ENCODE measurements around the gene SLC22A5.
"Not testable (repeated sequence)": the region's sequence is repeated elsewhere in the genome, so short reads cannot be mapped to it uniquely, and the experiment has no call there.

SLC22A5 gene

DNA sequence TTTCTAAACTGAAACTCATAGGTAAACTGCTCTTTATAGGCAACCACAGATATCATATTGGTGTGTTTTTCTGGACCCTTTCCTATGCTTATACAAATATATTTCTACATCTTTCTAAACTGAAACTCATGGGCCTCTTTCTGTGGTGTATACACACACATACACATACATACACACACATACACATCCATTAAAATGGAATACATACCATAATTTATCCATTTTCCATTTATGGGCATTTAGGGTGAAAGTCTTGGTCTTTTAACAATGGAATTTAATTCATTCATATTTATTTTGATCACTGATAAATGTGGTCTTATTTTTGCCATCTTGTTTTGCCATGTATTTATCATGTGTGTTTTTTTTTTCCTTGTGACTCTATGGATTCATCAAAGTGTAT, 44.1 kb downstream of the SLC22A5 start:
- DNase-seq (ENCODE audit: low read depth), result no peak

DNA sequence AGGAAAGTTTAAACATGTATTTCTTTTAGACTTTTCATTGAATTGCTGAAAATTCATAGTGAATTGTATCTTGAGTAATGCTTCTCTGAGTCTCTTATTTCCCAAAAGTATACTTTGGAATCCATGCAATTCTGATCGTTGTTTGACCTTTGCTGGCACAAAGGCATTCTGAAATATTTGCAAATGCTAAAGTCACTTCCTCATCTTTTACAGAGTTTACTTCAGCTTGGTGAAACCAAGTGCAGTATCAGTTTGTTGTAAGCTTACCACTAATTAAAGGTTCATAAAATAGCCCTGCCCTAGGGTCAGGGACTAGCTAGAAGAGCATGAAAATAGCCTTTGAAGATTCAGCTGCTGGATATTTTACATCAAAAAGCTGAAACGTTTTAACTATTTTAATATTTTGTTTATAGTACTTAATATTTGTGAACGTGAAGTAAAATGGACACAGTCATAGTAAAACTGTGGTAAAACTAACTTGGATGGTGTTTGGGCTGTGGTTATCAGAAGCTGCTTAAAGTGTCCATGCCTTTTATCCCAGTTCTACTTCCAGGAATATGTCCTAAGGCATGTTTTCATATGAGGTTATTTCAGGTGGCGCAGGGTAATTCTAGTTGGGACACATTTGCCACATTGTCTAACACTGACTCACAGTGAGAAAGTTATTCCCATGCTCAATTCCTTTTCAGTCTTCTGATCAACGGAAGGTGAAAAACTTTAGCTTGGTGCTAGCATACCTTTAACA, 45.3 kb downstream of the SLC22A5 start:
- DNase-seq (ENCODE audit: low read depth), result no peak

DNA sequence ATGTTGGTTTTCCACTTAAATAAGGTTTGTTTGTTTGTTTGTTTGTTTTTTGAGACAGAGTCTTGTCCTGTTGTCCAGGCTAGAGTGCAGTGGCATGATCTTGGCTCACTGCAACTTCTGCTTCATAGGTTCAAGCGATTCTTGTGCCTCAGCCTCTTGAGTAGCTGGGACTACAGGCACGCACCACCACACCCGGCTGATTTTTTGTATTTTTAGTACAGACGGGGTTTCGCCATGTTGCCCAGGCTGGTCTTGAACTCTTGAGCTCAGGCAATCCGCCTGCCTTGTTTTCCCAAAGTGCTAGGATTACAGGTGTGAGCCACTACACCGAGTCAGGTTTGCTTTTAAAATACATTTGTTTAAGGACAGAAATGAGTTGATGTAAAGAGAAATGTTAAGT, 46.0 kb downstream of the SLC22A5 start:
- not testable (repeated sequence) for DNase-seq (ENCODE audit: low read depth)

GRCh38 chr5:132416306-132417009, 46.9 kb downstream of the SLC22A5 start:
- no peak for DNase-seq (ENCODE audit: low read depth)

- DNase-seq (ENCODE audit: low read depth), result no peak
These were observed 47.5 kb downstream of the SLC22A5 start for GRCh38 chr5:132417010-132417439.

DNA sequence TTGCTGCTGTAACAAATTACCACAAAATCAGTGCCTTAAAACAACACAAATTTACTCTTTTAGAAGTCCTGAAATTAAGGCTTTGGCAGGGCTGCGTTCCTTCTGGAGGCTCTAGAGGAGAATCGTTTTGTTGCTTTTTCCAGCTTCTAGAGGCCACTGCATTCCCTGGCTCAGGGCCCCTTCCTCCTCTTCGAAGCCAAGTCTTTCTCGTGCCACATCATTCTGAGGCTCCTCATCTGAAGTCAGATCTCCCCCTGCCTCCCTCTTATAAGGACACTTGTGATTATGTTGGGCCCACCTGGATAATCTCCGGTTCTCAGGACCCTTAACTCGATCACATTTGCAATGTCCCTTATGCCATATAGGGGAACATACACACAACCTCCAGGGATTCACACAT, 48.0 kb downstream of the SLC22A5 start:
- DNase-seq (ENCODE audit: low read depth), result no peak

GRCh38 chr5:132417889-132418485, 48.5 kb downstream of the SLC22A5 start:
- DNase-seq (ENCODE audit: low read depth), result no peak

DNA sequence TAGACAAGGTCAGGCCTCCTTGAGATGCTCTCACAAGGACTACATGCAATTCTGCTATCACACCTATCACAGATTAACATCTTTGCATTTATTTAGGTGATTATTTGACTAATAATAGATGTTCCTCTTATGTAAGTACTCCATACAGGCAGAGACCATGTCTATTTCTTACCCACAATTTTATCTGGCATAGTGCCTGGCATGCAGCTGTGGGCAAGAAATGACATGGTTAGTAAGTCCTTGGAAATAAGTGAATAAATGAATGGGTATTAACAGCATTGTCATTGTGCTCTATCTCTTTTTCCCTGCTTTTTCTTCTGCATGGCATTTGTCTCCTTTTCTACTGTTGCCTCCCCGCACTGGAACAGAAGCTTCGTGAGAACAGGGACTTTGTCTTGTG, 49.4 kb downstream of the SLC22A5 start:
- DNase-seq (ENCODE audit: low read depth), result no peak

DNA sequence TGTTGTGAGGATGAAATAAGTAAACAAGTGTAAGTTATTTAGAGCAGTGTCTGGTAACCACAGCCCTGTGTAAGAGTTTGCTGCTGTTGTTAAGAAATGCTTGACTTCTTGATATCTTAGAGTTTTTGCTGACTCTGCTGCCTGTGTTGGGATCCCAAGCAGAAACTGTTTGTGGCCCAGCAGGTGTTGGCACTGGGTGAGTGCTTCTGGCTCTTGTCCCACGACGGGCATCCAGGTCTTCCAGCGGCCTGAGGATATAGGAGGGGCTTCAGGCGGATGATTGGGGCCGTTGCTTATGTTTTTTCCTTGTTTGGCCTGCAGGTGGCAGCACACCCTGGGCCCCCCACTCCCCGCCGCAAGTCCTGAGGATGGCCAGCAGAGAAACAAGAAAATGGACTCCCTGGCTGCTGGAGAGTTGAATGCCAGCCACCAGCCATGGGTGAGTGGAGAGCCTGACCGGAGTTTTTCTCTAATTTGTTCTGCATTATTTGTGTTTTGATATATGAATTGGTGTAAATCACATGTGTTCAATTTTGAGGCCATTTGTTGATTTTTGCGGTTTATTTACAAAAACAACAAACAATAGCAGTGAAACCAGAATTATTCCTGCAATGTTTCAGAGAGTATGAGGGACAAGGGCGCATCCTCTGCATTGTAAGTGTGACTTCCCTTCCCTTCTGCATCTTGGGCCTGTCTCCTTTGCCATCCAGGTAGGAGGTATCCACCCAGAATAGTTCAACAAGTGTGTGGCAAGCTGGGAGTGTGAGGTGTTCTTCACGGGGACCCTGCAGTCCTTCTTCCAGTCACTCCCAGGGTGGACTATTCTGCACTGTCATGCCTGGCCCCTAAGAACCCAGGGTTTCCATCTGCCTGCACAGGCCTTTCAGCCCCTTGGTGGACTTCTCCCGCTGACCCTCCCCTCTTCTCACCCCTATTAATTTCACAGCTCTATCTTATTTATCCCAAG, 50.3 kb downstream of the SLC22A5 start:
- peak; percentile 43 for DNase-seq (ENCODE audit: low read depth)

- no peak for DNase-seq (ENCODE audit: low read depth)
These were observed 51.3 kb downstream of the SLC22A5 start for GRCh38 chr5:132420706-132421272.

DNA sequence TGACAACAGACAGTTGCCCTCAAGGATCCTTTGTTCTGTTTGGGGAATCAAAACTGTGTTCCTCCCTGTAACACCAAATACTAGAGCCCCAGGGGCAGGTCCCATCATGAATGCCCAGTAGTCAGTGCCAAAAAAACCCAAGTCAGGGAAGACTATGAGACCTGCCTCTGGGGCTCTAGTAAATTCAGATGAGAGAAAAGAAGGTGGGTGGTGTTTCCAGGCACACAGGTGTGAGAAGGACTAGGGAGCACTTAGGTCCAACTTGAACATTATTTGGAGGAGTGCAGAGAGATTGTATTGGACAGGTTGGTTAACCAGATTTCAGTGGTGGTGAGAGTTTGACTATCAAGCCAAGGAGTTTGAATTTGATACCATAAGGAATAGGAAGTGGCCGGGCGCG, 52.0 kb downstream of the SLC22A5 start:
- no peak for DNase-seq (ENCODE audit: low read depth)

GRCh38 chr5:132422720-132423437, 53.4 kb downstream of the SLC22A5 start:
- no peak for DNase-seq (ENCODE audit: low read depth)

GRCh38 chr5:132423438-132423898, 54.0 kb downstream of the SLC22A5 start:
- DNase-seq (ENCODE audit: low read depth), result no peak

DNA sequence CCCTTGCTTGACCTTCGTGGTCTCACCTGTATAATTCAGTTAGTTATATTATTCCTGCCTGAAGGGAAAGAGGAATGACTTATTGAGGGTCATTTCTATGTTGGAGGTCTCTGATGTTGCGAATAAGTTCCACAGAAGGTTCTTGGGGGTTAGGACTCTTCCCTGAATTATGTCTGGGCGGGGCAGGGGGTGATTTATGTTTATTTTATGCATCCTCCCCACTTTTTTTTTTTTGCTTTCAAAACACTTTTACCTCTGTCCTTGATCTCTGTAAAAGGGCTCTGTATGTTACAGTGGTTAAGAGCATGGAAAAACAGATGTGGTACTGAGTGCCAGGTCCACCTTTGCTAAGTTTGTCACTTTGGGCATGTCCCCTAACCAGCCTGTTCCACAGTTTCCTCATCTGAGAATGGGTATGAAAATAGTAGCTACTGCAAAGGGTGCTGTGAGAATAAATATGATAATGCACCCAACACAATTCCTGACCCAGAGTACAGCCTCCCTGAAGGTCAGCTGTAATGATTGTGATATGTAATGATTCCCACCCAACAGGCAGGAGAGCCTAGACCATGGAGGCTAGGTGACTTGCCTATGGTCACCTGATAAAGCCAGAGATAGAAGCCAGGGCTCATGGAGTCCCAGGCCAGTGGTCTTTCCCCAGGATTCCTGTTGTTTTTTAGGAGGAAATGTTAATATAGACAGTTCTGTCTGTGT, 54.8 kb downstream of the SLC22A5 start:
- no peak for DNase-seq (ENCODE audit: low read depth)

DNA sequence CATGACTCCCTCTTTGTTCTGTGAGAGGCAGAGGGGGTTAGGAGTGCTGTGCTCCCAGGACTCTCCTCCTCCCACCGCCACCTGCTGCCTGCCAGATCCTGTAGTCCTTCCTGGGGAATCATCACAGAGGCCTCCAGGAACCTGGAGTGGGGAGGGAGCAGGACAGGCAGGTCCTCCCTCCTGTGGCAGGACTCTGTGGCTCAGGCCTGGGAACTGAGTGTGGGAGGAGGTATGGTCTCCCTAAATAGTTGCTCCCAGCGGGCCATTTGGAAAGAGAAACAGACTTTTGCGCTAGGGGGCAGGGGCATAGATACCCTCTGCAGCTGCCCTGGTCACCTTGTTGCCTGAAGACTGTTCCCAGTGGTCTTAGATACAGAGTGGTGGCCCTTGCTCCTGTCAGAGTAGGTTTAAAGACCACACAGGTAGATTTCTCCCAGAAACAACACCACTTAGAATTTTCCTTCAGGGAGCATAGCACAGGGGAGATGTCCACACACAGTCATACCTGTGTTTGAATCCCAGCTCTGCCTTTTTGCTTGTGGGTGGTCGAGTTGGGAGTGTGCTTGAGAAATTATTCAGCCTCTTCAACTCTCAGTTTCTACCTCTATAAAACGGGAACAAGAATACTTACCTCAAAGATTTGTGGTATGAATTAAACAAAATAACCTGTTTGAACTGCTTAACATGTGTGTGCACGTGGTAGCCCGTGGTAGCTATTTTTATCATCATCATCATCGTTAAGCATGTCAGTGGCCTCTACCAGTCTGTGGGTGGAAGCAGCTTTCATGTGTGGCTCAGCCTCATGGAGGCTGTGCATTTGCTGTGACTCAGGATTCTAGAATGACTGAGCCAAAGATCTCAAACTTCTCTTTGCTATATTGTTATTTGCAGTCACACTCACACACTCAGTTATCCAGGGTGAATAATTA, 55.8 kb downstream of the SLC22A5 start:
- DNase-seq (ENCODE audit: low read depth), result peak; percentile 46

GRCh38 chr5:132425975-132426524, 56.5 kb downstream of the SLC22A5 start:
- DNase-seq (ENCODE audit: low read depth), result no peak

- no peak for DNase-seq (ENCODE audit: low read depth)
These were observed 57.1 kb downstream of the SLC22A5 start for GRCh38 chr5:132426525-132427138.

Data from stimulated activated CD8-positive, alpha-beta memory T cell treated with anti-CD3 and anti-CD28 coated beads, Interleukin-12 subunit alpha, Interleukin-12 subunit beta, amount 100 ng/mL, for 1 hour (primary cell).